ENCODE results near the gene DARS1. TPM values are rescaled to one million over a fixed set of nuclear protein-coding genes. Genes with fewer than 3 reads are reported as not detected.

DARS1 gene
- total and polyA plus RNA-seq, 3 donors from 2014 or later, result 32.3 to 45.7 (median 39.5) TPM

- Histone ChIP-seq H3K27me3 (no peaks in the 10 kb centered on the region), H3K4me1 (no peaks in the 10 kb centered on the region), H3K9me3 (no peaks in the 10 kb centered on the region), H3K4me3 (no peak overlapping the region), H3K36me3 (ENCODE audit: low read depth, missing control alignments) (no peaks in the 10 kb centered on the region), H3K27ac (no peak overlapping the region)
- TF ChIP-seq CTCF (IDR thresholded peaks at IDR 0.05), result no peak
- TF ChIP-seq POLR2A (IDR thresholded peaks at IDR 0.05), result no peak
- DNase-seq, result no peak
- intact Hi-C loops (cut with DNase I; ENCODE audit: low total_unique reads), result no loop called here
- 87 to 88% methylated on average over 3 of the region's 3 CpGs for WGBS, 2 donors
These were observed 37.1 kb upstream of the DARS1 start for GRCh38 chr2:136022396-136023146.

- TF ChIP-seq POLR2A (IDR thresholded peaks at IDR 0.05), result no peak
- no peak for TF ChIP-seq CTCF (IDR thresholded peaks at IDR 0.05)
- 96 to 97% methylated on average over 4 of the region's 4 CpGs for WGBS, 2 donors
- no peak for DNase-seq
- Histone ChIP-seq H3K36me3 (ENCODE audit: low read depth, missing control alignments) (no peaks in the 10 kb centered on the region), H3K9me3 (no peaks in the 10 kb centered on the region), H3K27me3 (no peaks in the 10 kb centered on the region), H3K4me3 (no peak overlapping the region), H3K4me1 (no peaks in the 10 kb centered on the region), H3K27ac (no peak overlapping the region)
- intact Hi-C loops (cut with DNase I; ENCODE audit: low total_unique reads), result no loop called here
These were observed 36.5 kb upstream of the DARS1 start for GRCh38 chr2:136021976-136022375.

- no peak for DNase-seq
- no peaks in the 10 kb centered on the region for H3K4me1 ChIP-seq
- 72 to 74% methylated on average over 2 of the region's 2 CpGs for WGBS, 2 donors
- H3K9me3 ChIP-seq, result no peaks in the 10 kb centered on the region
- intact Hi-C loops (cut with DNase I; ENCODE audit: low total_unique reads), result no loop called here
- no peak for TF ChIP-seq POLR2A (IDR thresholded peaks at IDR 0.05)
- TF ChIP-seq CTCF (IDR thresholded peaks at IDR 0.05), result no peak
- H3K27ac ChIP-seq, result no peak overlapping the region
- no peaks in the 10 kb centered on the region for H3K36me3 ChIP-seq (ENCODE audit: low read depth, missing control alignments)
- no peak overlapping the region for H3K4me3 ChIP-seq
- H3K27me3 ChIP-seq, result no peaks in the 10 kb centered on the region
These were observed 36.0 kb upstream of the DARS1 start for GRCh38 chr2:136021406-136021805.

GRCh38 chr2:136020831-136021230 is 35.4 kb upstream of the DARS1 start:
- DNase-seq, result no peak
- Histone ChIP-seq H3K9me3 (no peaks in the 10 kb centered on the region), H3K27me3 (no peaks in the 10 kb centered on the region), H3K27ac (no peak overlapping the region), H3K4me3 (no peak overlapping the region), H3K4me1 (no peaks in the 10 kb centered on the region), H3K36me3 (ENCODE audit: low read depth, missing control alignments) (no peaks in the 10 kb centered on the region)
- WGBS, 2 donors, result 96 to 97% methylated on average over 2 of the region's 2 CpGs
- TF ChIP-seq POLR2A (IDR thresholded peaks at IDR 0.05), result no peak
- TF ChIP-seq CTCF (IDR thresholded peaks at IDR 0.05), result no peak
- intact Hi-C loops (cut with DNase I; ENCODE audit: low total_unique reads), result no loop called here

GRCh38 chr2:136019825-136020224 is 34.4 kb upstream of the DARS1 start:
- intact Hi-C loops (cut with DNase I; ENCODE audit: low total_unique reads), result no loop called here
- no peaks in the 10 kb centered on the region for H3K27me3 ChIP-seq
- no peaks in the 10 kb centered on the region for H3K36me3 ChIP-seq (ENCODE audit: low read depth, missing control alignments)
- TF ChIP-seq CTCF (IDR thresholded peaks at IDR 0.05) (no peak), POLR2A (IDR thresholded peaks at IDR 0.05) (no peak)
- H3K9me3 ChIP-seq, result no peaks in the 10 kb centered on the region
- no peak for DNase-seq
- 46 to 67% methylated on average over 8 of the region's 8 CpGs for WGBS, 2 donors
- H3K4me3 ChIP-seq, result no peak overlapping the region
- H3K27ac ChIP-seq, result no peak overlapping the region
- no peaks in the 10 kb centered on the region for H3K4me1 ChIP-seq
